Left ventricle myocardium inferior (tissue), 1 donor: ENCODE results near the gene MEX3A. TPM values are rescaled to one million over a fixed set of nuclear protein-coding genes. Genes with fewer than 3 reads are reported as not detected.

Experiments used
- DNase-seq: peaks from one replicate; pipeline ENCODE4 v3.0.0-alpha.2; 2020
- H3K27ac ChIP-seq: fragments of 200-600 bp; replicated peaks from 2 replicates; pipeline ENCODE4 v1.8.0; 2021
- H3K27me3 ChIP-seq: fragments of 200-600 bp; 2 replicates; pipeline ENCODE4 v1.8.0; 2021; ENCODE audit warnings: low read depth
- H3K36me3 ChIP-seq: fragments of 200-600 bp; 2 replicates; pipeline ENCODE4 v1.8.0; 2021
- H3K4me1 ChIP-seq: fragments of 200-600 bp; 2 replicates; pipeline ENCODE4 v1.8.0; 2021
- H3K4me3 ChIP-seq: fragments of 200-600 bp; 2 replicates; pipeline ENCODE4 v1.8.0; 2021; ENCODE audit warnings: mild to moderate bottlenecking, moderate library complexity
- H3K9me3 ChIP-seq: fragments of 200-600 bp; replicated peaks from 2 replicates; pipeline ENCODE4 v1.8.0; 2021
- intact Hi-C: fragments of 100-400 bp; cut with micrococcal nuclease; formaldehyde crosslinking; loops from one replicate; pipeline ENCODE4 v1.11.0; 2022
- total RNA-seq: library from RNA; stranded (reverse); fragmentation: NEBNext Ultra II Directional; extraction: Animal tissue kit (Norgen Biotek cat#: 25700); gene quantifications from one replicate; pipeline ENCODE4 v1.2.1, GENCODE V29; 2021
- TF ChIP-seq, protein P1 (sequence below): fragments of 200-600 bp; IDR thresholded peaks from 2 replicates; pipeline ENCODE4 v1.8.0; 2021; ENCODE audit warnings: antibody characterized with exemption, mild to moderate bottlenecking, borderline replicate concordance
- donor health status: DM: no; HTN: yes; CAD: no; lungs with severe emphysema.

Gene MEX3A
- total RNA-seq, 1 donor from 2014 or later, result 0.16 TPM

GRCh38 chr1:156102633-156103511 lies 20.6 kb upstream of the MEX3A start:
- Histone ChIP-seq H3K36me3 (no peaks in the 10 kb centered on the region), H3K4me1 (peaks cover 78% of the 10 kb centered on the region), H3K4me3 (peak overlapping the region; percentile 28), H3K9me3 (no peaks in the 10 kb centered on the region), H3K27me3 (no peaks in the 10 kb centered on the region), H3K27ac (peak overlapping the region; percentile 98)
- DNase-seq, result no peak
- TF ChIP-seq, protein P1, sequence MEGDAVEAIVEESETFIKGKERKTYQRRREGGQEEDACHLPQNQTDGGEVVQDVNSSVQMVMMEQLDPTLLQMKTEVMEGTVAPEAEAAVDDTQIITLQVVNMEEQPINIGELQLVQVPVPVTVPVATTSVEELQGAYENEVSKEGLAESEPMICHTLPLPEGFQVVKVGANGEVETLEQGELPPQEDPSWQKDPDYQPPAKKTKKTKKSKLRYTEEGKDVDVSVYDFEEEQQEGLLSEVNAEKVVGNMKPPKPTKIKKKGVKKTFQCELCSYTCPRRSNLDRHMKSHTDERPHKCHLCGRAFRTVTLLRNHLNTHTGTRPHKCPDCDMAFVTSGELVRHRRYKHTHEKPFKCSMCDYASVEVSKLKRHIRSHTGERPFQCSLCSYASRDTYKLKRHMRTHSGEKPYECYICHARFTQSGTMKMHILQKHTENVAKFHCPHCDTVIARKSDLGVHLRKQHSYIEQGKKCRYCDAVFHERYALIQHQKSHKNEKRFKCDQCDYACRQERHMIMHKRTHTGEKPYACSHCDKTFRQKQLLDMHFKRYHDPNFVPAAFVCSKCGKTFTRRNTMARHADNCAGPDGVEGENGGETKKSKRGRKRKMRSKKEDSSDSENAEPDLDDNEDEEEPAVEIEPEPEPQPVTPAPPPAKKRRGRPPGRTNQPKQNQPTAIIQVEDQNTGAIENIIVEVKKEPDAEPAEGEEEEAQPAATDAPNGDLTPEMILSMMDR, result no peak
- intact Hi-C loops, result no loop called here

GRCh38 chr1:156101880-156102279 lies 19.6 kb upstream of the MEX3A start:
- no peak overlapping the region for H3K4me3 ChIP-seq
- peaks cover 76% of the 10 kb centered on the region for H3K4me1 ChIP-seq
- H3K36me3 ChIP-seq, result no peaks in the 10 kb centered on the region
- intact Hi-C loops, result no loop called here
- TF ChIP-seq, protein P1, result no peak
- no peaks in the 10 kb centered on the region for H3K9me3 ChIP-seq
- DNase-seq, result peak; percentile 49
- no peaks in the 10 kb centered on the region for H3K27me3 ChIP-seq
- peak overlapping the region; percentile 98 for H3K27ac ChIP-seq

DNA sequence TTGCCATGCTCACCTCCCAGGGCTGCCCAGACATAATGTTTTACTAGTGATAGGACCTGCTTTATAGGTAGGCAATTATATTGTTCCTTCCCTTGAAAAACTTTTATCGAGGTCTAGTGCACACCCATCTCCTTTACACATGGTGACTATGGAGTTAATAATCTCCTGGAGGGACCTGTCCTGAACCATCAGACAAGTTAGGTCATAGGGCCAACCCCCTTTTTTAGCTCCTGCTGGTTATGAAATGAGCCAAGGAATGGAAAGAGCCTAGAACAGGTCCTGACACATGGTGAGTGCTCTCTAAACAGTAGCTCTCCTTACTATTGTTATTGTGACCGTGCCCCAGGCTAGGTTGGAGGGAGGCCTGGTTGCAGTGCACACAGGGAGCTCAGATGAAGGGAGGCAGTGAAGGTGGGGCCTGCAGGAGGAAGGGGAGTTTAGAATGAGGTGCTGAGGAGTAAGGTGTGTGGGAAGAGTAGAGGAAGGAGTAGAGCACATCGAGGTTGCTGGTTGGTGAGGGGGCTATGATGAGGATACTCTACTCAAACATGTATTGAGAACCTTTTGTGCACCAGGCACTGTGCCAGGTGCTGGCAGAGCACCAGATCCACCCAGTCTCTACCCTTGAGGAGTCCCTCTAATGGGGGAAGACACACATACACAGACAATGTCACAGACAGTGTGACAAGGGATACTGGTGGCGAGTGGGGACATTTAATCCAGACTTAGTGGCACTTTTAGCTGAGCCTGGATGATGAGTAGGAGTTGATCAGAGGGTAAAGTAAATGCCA lies 18.1 kb upstream of the MEX3A start:
- H3K27me3 ChIP-seq, result no peaks in the 10 kb centered on the region
- no peaks in the 10 kb centered on the region for H3K9me3 ChIP-seq
- peaks cover 76% of the 10 kb centered on the region for H3K4me1 ChIP-seq
- intact Hi-C loops, result no loop called here
- DNase-seq, result no peak
- no peak overlapping the region for H3K4me3 ChIP-seq
- TF ChIP-seq, protein P1, result no peak
- no peaks in the 10 kb centered on the region for H3K36me3 ChIP-seq
- peak overlapping the region; percentile 14 for H3K27ac ChIP-seq

- H3K9me3 ChIP-seq, result no peaks in the 10 kb centered on the region
- H3K4me3 ChIP-seq, result no peak overlapping the region
- no peaks in the 10 kb centered on the region for H3K27me3 ChIP-seq
- H3K4me1 ChIP-seq, result peaks cover 64% of the 10 kb centered on the region
- H3K36me3 ChIP-seq, result no peaks in the 10 kb centered on the region
- DNase-seq, result no peak
- intact Hi-C loops, result no loop called here
- no peak overlapping the region for H3K27ac ChIP-seq
- TF ChIP-seq, protein P1, result no peak
Observed at GRCh38 chr1:156099282-156099681, 17.0 kb upstream of the MEX3A start.

- Histone ChIP-seq H3K27ac (no peak overlapping the region), H3K4me3 (no peak overlapping the region), H3K9me3 (no peaks in the 10 kb centered on the region), H3K36me3 (no peaks in the 10 kb centered on the region), H3K4me1 (peaks cover 59% of the 10 kb centered on the region), H3K27me3 (no peaks in the 10 kb centered on the region)
- TF ChIP-seq, protein P1, result no peak
- intact Hi-C loops, result no loop called here
- DNase-seq, result no peak
Observed at GRCh38 chr1:156098784-156099183, 16.5 kb upstream of the MEX3A start.
